ENCODE results near the gene EPS8.

The EPS8 gene

DNA sequence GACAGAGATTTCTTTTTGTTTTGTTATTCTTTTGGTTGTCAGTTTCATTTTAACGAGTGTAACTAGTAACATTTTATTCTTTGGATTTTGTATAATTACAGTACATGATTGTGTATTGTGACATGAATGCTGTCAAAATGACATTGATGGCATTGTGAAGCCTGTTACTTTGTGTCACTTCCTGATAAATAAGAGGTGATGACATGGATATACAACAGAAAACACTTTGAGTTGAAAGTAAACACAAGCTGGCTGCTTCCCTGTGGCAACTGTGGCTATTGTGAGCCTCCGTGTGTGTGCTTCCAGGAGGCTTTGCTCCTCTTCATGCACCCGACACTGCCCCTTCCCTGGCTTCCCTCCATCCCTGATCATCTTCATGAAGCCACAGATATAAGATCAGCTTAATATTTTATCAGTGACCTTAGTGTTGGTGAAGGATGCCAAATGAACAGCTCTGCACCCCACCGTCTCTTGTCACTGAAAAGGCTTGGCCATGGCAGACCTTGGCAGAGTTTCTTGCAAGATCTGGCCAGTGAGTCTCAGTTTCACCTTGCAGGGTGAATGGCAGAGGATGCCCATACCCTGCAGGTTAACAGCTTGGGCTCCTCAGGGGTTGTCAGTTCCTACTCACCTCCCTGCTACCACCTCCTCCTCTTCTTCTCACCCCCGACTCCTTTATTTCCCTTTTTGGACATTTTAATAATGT lies 191.9 kb downstream of the EPS8 start:
- no peak for DNase-seq

DNA sequence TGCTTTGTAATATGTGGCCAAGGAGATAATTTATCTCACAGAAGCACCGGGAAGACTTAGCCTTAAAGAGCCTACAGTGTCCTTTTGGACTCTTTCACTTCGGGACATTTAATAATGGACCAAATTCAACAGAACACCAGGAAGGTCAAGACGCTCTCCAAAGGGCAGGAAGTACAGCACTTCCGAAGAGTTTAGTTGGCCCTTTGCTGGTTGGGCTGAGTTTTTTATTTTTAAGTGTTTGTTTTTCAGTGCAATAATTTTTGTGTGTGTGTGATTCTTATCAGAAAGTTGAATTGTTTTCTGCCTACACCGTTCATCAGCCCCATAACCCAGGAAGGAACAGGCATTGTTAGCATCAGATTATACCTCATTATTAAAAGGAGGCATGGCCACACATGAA lies 193.0 kb downstream of the EPS8 start:
- DNase-seq, result no peak

DNA sequence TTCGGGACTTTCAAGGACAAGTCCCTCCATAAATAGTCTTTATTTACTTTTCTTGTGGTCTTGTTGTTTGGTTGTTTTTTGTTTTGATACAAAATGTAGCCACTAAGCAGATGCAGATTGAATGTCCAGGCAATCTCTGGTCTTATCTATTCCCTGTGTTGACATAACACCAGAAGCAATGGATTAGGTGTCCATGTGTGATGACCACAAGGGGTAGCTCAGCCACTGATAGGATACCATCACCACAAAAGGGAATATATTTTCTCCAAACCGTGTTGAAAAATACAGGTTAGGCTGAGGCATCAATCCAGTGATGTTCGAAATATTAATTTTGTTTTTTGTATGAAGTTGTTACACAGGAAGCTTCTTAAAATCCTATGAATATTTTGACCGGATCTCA lies 196.3 kb downstream of the EPS8 start:
- DNase-seq, result no peak

DNA sequence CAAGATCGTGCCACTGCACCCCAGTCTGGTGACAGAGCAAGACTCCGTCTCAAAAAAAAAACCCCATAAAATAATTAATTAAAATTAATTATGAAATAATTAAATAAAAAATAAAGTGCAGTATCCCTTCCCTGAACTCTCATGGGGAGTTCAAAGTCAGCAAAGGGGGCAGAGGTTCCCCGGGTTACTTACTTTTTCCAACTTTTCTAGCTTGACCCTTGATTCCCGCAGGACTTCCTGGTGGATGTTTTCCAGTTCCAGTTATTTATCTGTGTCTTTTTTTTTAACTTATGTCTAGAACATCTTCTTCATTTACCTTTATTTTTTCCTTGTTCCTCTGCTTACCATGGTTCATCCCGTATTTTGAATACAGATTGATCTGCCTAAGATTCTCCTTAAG lies 197.4 kb downstream of the EPS8 start:
- no peak for DNase-seq

DNA sequence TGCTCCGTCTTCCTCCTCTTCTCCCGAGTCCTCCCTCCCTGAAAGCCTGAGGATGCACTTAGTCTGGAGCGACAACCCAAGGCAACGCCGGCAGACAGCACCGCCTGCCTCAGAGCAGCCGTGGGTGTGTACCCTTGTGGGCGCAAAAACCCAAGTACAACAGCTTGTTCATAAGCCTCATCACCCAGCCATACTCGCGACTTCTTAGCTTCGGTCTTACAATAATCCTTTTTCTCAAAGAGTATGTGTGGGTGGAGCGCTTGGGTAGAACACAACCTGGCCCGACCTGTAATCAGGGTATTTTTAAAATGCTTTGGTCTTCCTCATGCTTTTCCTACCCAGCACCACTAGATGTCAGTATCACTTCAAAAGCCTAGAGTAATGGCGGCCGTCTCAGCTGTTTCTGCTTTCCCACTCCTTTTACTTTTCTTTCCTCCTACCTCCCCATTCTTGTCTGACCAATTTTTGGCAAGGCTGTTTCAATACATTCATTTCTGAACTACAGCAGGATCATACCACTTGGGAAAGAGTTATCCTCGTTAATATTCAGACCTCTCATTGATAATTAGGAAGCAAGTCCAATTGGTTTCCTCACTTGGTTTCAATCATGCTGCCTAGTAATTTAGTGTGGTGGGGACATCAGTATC lies 198.9 kb downstream of the EPS8 start:
- DNase-seq, result peak; percentile 38

DNA sequence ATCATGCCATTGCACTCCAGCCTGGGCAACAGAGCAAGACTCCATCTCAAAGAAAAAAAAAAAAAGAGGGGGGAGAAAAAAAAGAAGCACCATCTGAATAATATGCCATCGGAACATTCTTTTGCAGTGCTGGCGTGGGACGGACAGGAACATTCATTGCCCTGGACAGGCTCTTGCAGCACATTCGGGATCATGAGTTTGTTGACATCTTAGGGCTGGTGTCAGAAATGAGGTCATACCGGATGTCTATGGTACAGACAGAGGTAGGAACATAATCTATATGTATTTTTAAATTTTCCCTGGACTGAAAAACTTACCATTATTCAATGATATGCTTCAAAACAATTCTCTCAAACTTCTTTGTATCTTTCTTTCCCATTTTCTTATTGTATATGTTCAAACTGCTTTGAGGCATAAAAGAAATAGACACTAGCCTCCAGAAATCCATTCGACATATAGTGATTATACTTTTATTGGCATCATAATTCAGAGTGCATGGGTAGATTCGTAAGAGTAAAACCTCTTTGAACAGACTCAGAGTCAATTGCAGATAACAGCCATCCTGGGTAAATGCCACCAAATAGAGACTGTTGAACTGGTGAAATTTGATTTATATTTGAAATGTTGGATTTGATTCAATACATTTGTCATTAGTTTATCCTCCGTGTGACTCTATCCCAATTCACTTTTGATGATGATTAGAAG lies 199.7 kb downstream of the EPS8 start:
- no peak for DNase-seq

DNA sequence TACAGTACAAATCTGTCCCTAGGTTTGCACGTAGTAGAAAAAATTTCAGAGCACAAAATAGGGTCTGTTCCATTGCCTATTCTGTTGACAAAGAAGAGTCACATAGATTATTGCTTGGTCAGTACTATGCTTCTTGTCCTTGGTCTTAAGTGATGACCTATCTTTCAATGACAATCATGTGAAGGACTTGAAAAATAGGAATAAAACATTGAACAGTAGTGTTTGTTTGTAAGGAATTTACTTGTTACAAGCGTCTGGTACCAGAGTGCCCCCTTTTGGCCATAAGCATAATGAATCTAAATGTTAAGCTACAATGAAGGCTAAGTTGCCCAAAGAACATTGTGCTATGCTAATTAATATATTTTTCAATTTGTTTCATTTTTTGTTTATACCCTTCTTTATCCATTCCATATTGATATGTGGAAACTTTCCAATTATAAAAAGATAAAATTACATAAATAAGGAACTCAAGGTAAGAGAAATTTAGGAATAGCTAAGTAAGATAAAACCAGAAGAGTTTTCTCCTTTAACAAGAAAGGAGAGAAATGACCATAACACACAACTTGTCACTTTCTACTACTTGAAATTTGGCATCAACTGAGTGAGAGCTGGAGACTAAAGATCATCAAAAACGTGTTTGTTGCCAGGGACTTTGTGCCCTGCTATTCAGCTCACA lies 204.7 kb downstream of the EPS8 start:
- peak; percentile 31 for DNase-seq

DNA sequence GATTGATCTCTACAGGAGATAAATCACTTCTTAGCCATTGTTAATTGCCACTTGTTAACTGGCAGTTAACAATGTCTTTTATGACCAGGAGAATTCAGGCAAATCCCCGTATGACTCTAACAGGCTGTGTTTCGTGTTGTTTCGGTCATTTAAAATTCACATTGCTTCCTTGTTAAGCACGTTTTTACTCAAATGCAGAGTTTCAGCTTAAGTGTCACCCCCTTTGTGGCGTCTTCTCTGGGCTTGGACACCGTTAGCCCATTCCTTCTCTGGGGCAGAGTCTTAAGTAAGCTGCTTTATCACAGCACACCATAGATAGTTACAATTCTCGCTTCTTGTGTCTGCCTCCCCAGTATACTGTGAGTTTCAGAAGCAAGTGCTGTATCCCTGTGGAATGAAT lies 205.4 kb downstream of the EPS8 start:
- DNase-seq, result no peak

DNA sequence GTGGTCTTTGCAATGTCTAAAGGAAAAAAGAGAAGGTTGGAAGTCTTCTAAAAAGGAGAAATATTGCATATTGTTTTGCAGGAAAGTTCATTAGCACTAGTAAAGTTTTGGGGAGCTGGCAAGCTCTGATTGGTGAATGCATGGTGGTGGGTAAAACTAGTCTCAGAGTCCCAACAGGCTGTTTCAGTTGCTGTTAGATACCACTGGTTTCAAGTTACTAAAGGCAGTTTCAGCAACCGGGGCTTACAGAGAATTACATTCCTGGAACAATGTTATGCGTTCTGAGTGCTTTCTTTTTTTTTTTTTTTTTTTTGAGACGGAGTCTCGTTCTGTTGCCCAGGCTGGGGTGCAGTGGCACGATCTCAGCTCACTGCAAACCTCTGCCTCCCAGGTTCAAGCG lies 208.2 kb downstream of the EPS8 start:
- no peak for DNase-seq

DNA sequence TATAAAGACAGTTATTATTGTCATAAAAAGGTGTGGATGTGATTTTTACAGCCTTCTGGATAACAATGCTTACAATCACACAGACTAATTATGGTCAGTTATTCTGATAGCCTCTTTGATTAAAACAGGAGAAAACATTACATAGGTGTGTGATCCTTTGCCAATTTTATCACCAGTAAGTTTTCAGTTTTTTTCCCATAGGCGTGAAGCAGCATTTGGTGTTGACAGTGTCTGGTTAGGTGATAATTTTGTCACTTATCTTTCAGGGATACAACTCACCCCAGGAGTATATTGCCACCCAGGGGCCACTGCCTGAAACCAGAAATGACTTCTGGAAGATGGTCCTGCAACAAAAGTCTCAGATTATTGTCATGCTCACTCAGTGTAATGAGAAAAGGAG lies 208.8 kb downstream of the EPS8 start:
- DNase-seq, result peak; percentile 24

DNA sequence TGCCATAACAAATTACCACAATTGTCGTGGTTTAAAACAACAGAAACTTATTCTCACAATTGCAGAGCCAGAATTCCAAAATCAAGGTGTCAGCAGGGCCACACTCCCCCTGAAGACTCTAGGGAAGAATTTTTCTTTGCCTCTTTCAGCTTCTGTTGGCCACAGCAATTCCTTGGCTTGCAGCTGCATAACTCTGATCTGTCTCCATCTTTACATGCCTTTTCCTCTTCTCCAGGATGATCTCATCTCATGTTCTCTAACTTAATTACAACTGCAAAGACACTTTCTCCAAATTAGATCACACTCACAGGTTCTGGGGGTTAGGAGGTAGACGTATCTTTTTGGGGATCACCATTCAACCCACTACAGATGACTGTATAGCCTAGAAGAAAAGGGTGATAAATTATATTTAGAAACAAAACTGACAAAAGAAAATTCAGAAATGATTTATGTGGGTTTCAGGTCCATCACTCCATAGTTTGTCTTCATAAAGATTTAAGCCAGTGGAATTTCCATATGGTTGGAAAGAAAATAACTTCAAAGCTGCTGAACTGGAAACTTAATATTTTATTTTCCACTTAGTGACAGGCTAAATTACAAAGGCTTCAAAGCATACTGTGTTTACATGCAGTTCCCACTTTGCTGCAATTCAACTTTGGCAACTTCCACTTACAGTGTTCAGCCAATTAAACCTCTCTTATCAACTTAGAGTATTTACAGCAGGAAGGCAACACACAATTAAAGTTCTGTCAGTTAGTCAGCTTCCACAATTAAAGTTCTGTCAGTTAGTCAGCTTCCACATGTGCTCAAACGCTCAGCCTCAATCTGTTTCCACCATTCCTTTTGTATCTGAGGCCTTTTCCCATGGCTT lies 213.3 kb downstream of the EPS8 start:
- DNase-seq, result no peak

DNA sequence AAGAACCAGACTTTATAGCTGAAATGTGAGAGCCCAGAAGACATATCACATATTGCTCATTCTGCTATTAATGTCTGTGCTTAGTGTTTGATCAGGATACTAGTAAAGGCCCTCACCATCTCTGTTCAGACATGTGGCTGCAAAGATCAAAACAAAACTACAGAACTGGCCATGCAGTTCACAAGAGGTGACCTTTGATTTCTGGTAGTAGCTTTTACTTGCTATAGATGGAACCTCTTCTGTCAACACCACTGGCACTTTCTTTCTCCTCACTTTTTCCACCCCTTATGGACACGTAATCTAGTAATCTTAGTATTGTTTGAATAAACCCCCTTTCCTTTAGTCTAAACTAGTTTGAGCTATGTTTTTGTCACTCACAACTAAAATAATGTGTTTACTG lies 214.8 kb downstream of the EPS8 start:
- DNase-seq, result no peak

Measured in stimulated activated CD4-positive, alpha-beta T cell treated with anti-CD3 and anti-CD28 coated beads, Interleukin-15, amount 100 ng/mL, for 24 hours (primary cell).